CD1c-positive myeloid dendritic cell (primary cell): ENCODE measurements around the gene FDX2.
"Not testable (repeated sequence)": the region's sequence is repeated elsewhere in the genome, so short reads cannot be mapped to it uniquely, and the experiment has no call there.

Experiments used
- DNase-seq: peaks from one replicate; pipeline ENCODE4 v3.0.0-alpha.2; 2016; ENCODE audit errors: extremely low spot score

The FDX2 gene

GRCh38 chr19:10315335-10316214 is at the start of gene FDX2:
FDX2 (minus strand) TSS chr19:10316015; CDS start chr19:10315996, 19 bp downstream.
- DNase-seq = peak; percentile 91

- DNase-seq = no peak
These were observed 49.7 kb upstream of the FDX2 start for GRCh38 chr19:10365518-10365917.

- no peak for DNase-seq
These were observed 48.8 kb upstream of the FDX2 start for GRCh38 chr19:10364644-10365043.

- DNase-seq = no peak
These were observed 48.0 kb upstream of the FDX2 start for GRCh38 chr19:10363789-10364281.

- no peak for DNase-seq
These were observed 46.4 kb upstream of the FDX2 start for GRCh38 chr19:10362259-10362658.

- DNase-seq = no peak
These were observed 45.8 kb upstream of the FDX2 start for GRCh38 chr19:10361569-10362011.

GRCh38 chr19:10356431-10356830 is 40.6 kb upstream of the FDX2 start:
- DNase-seq = no peak

GRCh38 chr19:10353793-10354391 is 38.1 kb upstream of the FDX2 start:
- DNase-seq = peak; percentile 35

- DNase-seq = no peak
These were observed 37.2 kb upstream of the FDX2 start for GRCh38 chr19:10352764-10353671.

GRCh38 chr19:10346509-10346908 is 30.7 kb upstream of the FDX2 start:
- DNase-seq = peak; percentile 93

GRCh38 chr19:10344780-10345179 is 29.0 kb upstream of the FDX2 start:
- no peak for DNase-seq

- no peak for DNase-seq
These were observed 27.7 kb upstream of the FDX2 start for GRCh38 chr19:10343495-10343894.

- DNase-seq = no peak
These were observed 24.2 kb upstream of the FDX2 start for GRCh38 chr19:10339977-10340376.

- DNase-seq = peak; percentile 73
These were observed 23.7 kb upstream of the FDX2 start, which contains the start of gene ICAM3 for GRCh38 chr19:10339380-10339960. ICAM3 (minus strand) TSS chr19:10339624; CDS start chr19:10339614, 10 bp downstream.

GRCh38 chr19:10338940-10339339 is 23.1 kb upstream of the FDX2 start:
- DNase-seq = no peak

- not testable (repeated sequence) for DNase-seq
These were observed 20.9 kb upstream of the FDX2 start for GRCh38 chr19:10336725-10337124.

- no peak for DNase-seq
These were observed 19.7 kb upstream of the FDX2 start for GRCh38 chr19:10335352-10335985.

GRCh38 chr19:10334588-10335351 is 19.0 kb upstream of the FDX2 start:
- peak; percentile 58 for DNase-seq

GRCh38 chr19:10333758-10334587 is 18.2 kb upstream of the FDX2 start:
- DNase-seq = no peak
